ENCODE measurements around the gene WDR45B.

- TF ChIP-seq, protein P1, sequence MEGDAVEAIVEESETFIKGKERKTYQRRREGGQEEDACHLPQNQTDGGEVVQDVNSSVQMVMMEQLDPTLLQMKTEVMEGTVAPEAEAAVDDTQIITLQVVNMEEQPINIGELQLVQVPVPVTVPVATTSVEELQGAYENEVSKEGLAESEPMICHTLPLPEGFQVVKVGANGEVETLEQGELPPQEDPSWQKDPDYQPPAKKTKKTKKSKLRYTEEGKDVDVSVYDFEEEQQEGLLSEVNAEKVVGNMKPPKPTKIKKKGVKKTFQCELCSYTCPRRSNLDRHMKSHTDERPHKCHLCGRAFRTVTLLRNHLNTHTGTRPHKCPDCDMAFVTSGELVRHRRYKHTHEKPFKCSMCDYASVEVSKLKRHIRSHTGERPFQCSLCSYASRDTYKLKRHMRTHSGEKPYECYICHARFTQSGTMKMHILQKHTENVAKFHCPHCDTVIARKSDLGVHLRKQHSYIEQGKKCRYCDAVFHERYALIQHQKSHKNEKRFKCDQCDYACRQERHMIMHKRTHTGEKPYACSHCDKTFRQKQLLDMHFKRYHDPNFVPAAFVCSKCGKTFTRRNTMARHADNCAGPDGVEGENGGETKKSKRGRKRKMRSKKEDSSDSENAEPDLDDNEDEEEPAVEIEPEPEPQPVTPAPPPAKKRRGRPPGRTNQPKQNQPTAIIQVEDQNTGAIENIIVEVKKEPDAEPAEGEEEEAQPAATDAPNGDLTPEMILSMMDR (IDR thresholded peaks at IDR 0.05; ENCODE audit: low read depth, low read length): no peak
- TF ChIP-seq EZH2phosphoT487 (IDR thresholded peaks at IDR 0.05; ENCODE audit: low read depth): no peak
These were observed 35.3 kb upstream of the WDR45B start for GRCh38 chr17:82683534-82683933.

Data from OCI-LY3 (cell line).